Subcutaneous adipose tissue (tissue), 4 donors: ENCODE data around the gene TMEM222. TPM values are rescaled to one million over a fixed set of nuclear protein-coding genes. Genes with fewer than 3 reads are reported as not detected.

Experiments
- CTCF ChIP-seq: fragments of 450-650 bp; IDR thresholded peaks from one replicate; pipeline ENCODE4 v1.5.1; 2016; ENCODE audit warnings: low read depth, mild to moderate bottlenecking, control low read depth, antibody characterized with exemption, moderate library complexity
- total RNA-seq, 4 donors: library from RNA; depleted of rRNA; stranded (reverse); fragments of >200 nt; gene quantifications; one replicate each; pipeline ENCODE4 v1.1.0, GENCODE V29; 2016

The TMEM222 gene
- total RNA-seq, 4 donors from 2014 or later = 15.9 to 23.7 (median 18.9) TPM

- TF ChIP-seq CTCF = no peak
Observed at GRCh38 chr1:27363766-27364695, 42.1 kb downstream of the TMEM222 start.

GRCh38 chr1:27364696-27365371, 42.9 kb downstream of the TMEM222 start:
- TF ChIP-seq CTCF = no peak

GRCh38 chr1:27365372-27366112, 43.6 kb downstream of the TMEM222 start:
- TF ChIP-seq CTCF = no peak

GRCh38 chr1:27366113-27366410, 44.1 kb downstream of the TMEM222 start:
- no peak for TF ChIP-seq CTCF

GRCh38 chr1:27366411-27367159, 44.6 kb downstream of the TMEM222 start, which contains the start of gene MAP3K6:
Gene MAP3K6, minus strand, starts transcription at chr1:27366961. Its CDS starts 364 bp downstream, at chr1:27366597.
- no peak for TF ChIP-seq CTCF

GRCh38 chr1:27367160-27367650, 45.2 kb downstream of the TMEM222 start:
- no peak for TF ChIP-seq CTCF
